Endothelial cell of umbilical vein (primary cell): ENCODE results near the gene GAB2. TPM values are rescaled to one million over a fixed set of nuclear protein-coding genes. Genes with fewer than 3 reads are reported as not detected.

Experiments used
- BruUV-seq: library from RNA; stranded (reverse); fragments of 400-500 nt; replicated peaks from 2 replicates; lab custom pipeline; 2021; lab: Mats Ljungman, UMichigan
- CTCF ChIA-PET: fragments of 300-600, 350-600 bp; sonication (Branson Sonifier 250); formaldehyde crosslinking; loops from one replicate; lab custom pipeline; 2021; ENCODE audit warnings: antibody characterized with exemption, inconsistent platforms; lab: Charles Lee
- POLR2A ChIA-PET: fragments of 300-600, 350-600 bp; sonication (Branson Sonifier 250); formaldehyde crosslinking; loops from one replicate; lab custom pipeline; 2021; ENCODE audit warnings: antibody characterized with exemption, inconsistent platforms; lab: Charles Lee
- DNase-seq: peaks from one replicate; pipeline ENCODE4 v3.0.0-alpha.2; 2011; ENCODE audit warnings: low read depth, low spot score
- FAIRE-seq: peaks from 2 replicates; lab custom pipeline; 2011; peaks lifted over from hg19 to GRCh38; lab: Jason Lieb, UNC
- H2AFZ ChIP-seq: 2 replicates; pipeline ENCODE4 v1.6.0; 2012; ENCODE audit warnings: low read depth, low read length, control low read depth, inconsistent platforms
- H3K27ac ChIP-seq: 2 replicates; pipeline ENCODE4 v1.5.1; 2011; ENCODE audit warnings: low read depth, mild to moderate bottlenecking, control low read depth, low read length, moderate library complexity; ENCODE audit not compliant: insufficient read depth
- H3K27me3 ChIP-seq, 2 experiments: 2 replicates each; pipeline versions ENCODE4 v1.6.0 to v1.6.1; 2011; ENCODE audit warnings: low read length in 2 of 2, mixed read lengths in 1 of 2; ENCODE audit not compliant: control insufficient read depth in 2 of 2, insufficient read depth in 2 of 2
- H3K36me3 ChIP-seq, 2 experiments: 2 replicates in 1 of 2; 3 replicates in 1 of 2; pipeline ENCODE4 v1.5.1; 2011; ENCODE audit warnings: low read length in 2 of 2, mild to moderate bottlenecking in 1 of 2, moderate library complexity in 1 of 2; ENCODE audit not compliant: control insufficient read depth in 2 of 2, insufficient read depth in 2 of 2; ENCODE audit errors: extremely low read depth in 1 of 2
- H3K4me1 ChIP-seq: 3 replicates; pipeline ENCODE4 v1.5.1; 2011; ENCODE audit warnings: mild to moderate bottlenecking, low read length; ENCODE audit not compliant: control insufficient read depth, insufficient read depth; ENCODE audit errors: extremely low read depth
- H3K4me2 ChIP-seq: 2 replicates; pipeline ENCODE4 v1.6.1; 2011; ENCODE audit warnings: low read length, control low read depth, mixed read lengths; ENCODE audit not compliant: insufficient read depth
- H3K4me3 ChIP-seq, 3 experiments: fragments of 200-600 bp in 1 of 3; sonication (generic), shearing (Covaris generic) in 1 of 3; replicated peaks in 1 of 3; 2 replicates each; pipeline ENCODE4 v1.5.1; 2011 to 2016; ENCODE audit warnings: control low read depth in 3 of 3, low read length in 3 of 3, mild to moderate bottlenecking in 2 of 3, inconsistent platforms in 1 of 3, low read depth in 1 of 3, moderate library complexity in 1 of 3; ENCODE audit not compliant: insufficient read depth in 1 of 3
- H3K79me2 ChIP-seq: 2 replicates; pipeline ENCODE4 v1.6.0; 2012; ENCODE audit warnings: low read length, inconsistent platforms; ENCODE audit not compliant: control insufficient read depth, insufficient read depth
- H3K9ac ChIP-seq: replicated peaks from 2 replicates; pipeline ENCODE3; 2011; ENCODE audit warnings: low read length, control low read depth; ENCODE audit not compliant: insufficient read depth; ENCODE audit errors: extremely low read depth
- H3K9me1 ChIP-seq: replicated peaks from 3 replicates; pipeline ENCODE4 v1.6.0; 2011; ENCODE audit warnings: mild to moderate bottlenecking, low read length; ENCODE audit not compliant: control insufficient read depth, insufficient read depth; ENCODE audit errors: extremely low read depth
- H3K9me3 ChIP-seq: replicated peaks from 2 replicates; pipeline ENCODE4 v1.5.1; 2012; ENCODE audit warnings: low read length, inconsistent platforms; ENCODE audit not compliant: control insufficient read depth, insufficient read depth
- H4K20me1 ChIP-seq: replicated peaks from 2 replicates; pipeline ENCODE3; 2011; ENCODE audit warnings: mild to moderate bottlenecking, low read length; ENCODE audit not compliant: control insufficient read depth, insufficient read depth; ENCODE audit errors: extremely low read depth
- EZH2 ChIP-seq: IDR thresholded peaks from 2 replicates; pipeline ENCODE4 v1.6.1; 2012; ENCODE audit warnings: borderline replicate concordance, low read depth, mild to moderate bottlenecking, moderate library complexity, low read length, inconsistent platforms; ENCODE audit not compliant: severe bottlenecking
- JUN ChIP-seq: IDR thresholded peaks from 2 replicates; pipeline ENCODE4 v1.6.1; 2011; ENCODE audit warnings: borderline replicate concordance, low read depth; ENCODE audit not compliant: insufficient read length, insufficient read depth
- MYC ChIP-seq: IDR thresholded peaks from one replicate; pipeline ENCODE4 v1.6.1; 2011; ENCODE audit warnings: mild to moderate bottlenecking, low read depth, low read length
- POLR2A ChIP-seq: IDR thresholded peaks from 2 replicates; pipeline ENCODE4 v1.6.1; 2012; ENCODE audit warnings: low read depth, mild to moderate bottlenecking, control low read depth, low read length
- POLR2AphosphoS5 ChIP-seq: IDR thresholded peaks from 2 replicates; pipeline ENCODE4 v1.6.1; 2012; ENCODE audit warnings: low read depth, mild to moderate bottlenecking, control low read depth, low read length, moderate library complexity; ENCODE audit not compliant: insufficient read depth
- dilution Hi-C: fragments of 300-500 bp; cut with MboI; formaldehyde crosslinking; loops from one replicate; pipeline ENCODE4 v1.15.0; 2019; ENCODE audit warnings: low sequenced_read_pairs; ENCODE audit not compliant: extremely low pct_ligation_motif_present
- intact Hi-C: fragments of 100-400 bp; cut with micrococcal nuclease; formaldehyde crosslinking; loops from one replicate; pipeline ENCODE4 v1.10.0; 2022
- polyA plus RNA-seq, 4 experiments: library from polyadenylated mRNA; depleted of rRNA in 3 of 4; stranded (reverse) in 3 of 4; unstranded in 1 of 4; fragments of >200 nt; gene quantifications; 2 replicates each; pipeline versions ENCODE4 v1.2.1 to v1.2.3, GENCODE V29; 2011 to 2012; ENCODE audit warnings: missing spikeins in 1 of 4
- total RNA-seq: library from RNA; stranded (reverse); gene quantifications from 2 replicates; pipeline ENCODE4 v1.2.3, GENCODE V29; 2021
- TF ChIP-seq, protein P1 (sequence below): IDR thresholded peaks from 2 replicates; pipeline ENCODE4 v1.6.1; 2011; ENCODE audit not compliant: insufficient read depth, insufficient read length

GAB2 gene
- total and polyA plus RNA-seq, 2 donors (not counting 3 experiments of a cell fraction or from before 2014, with no cell fraction given), result 19.6 to 39.6 TPM

DNA sequence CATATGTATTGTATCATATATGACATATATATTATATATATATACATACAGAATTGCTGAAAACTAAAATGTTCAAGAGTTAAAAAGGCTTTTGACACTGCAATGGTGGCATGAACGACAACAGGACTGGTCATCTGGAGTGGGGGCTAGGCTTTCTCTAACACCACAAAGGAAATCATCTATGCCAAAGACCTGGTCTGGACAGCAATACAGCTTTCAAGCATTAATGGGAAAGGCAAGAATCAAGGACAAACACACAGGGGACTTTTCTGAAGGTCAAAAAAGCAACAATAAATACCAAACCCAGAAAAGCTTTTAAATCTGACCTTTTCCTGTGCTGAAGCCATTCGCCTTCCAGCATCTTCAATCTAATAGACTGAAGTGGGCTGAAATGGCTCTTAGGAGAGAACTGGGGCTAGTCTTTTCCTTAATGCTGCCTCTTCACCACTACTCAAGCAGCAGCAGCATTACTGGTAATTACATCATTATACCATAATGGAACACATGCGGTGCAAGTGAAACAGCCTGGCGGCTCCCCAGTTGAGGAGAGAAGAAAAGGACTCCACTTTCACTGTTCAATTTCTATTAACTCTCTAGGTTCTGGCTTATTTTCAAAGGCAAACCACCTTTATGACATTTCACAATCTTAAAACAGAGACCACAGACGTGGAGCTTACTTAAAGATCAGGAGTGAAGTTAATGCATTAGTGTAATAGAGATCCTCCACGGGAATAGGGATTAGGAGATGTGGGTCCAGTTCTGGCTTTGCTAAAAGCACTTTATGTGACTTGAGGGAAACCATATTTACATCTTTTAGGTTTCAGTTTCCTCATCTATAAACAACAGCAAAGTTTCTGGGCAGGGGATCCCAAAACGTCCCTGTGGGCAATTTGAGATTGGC is 63.0 kb downstream of the GAB2 start:
- BruUV-seq, result no TSS peak
- no peaks in the 10 kb centered on the region for H3K9me1 ChIP-seq
- no peak overlapping the region for H3K4me3 ChIP-seq
- no peak overlapping the region for H2AFZ ChIP-seq
- peaks cover 2% of the 10 kb centered on the region for H4K20me1 ChIP-seq
- H3K79me2 ChIP-seq, result peaks cover 58% of the 10 kb centered on the region
- intact Hi-C loops, result loop anchor here (5.0 kb wide), 1 partner anchor 63 kb away; the partner anchor contains the start of gene GAB2
- dilution Hi-C loops, result no loop called here
- CTCF ChIA-PET, result interaction anchor here (0.6 to 1.2 kb wide), 3 partner anchors 10 to 166 kb away, joined by 3 to 4 read pairs (median 3); partner anchors contain the start of gene KCTD21
- H3K9ac ChIP-seq, result no peak overlapping the region
- POLR2A ChIA-PET, result no interaction called here
- H3K4me2 ChIP-seq, result no peak overlapping the region
- FAIRE-seq, result no peak
- H3K27ac ChIP-seq, result no peak overlapping the region
- DNase-seq, result no peak
- no peaks in the 10 kb centered on the region for H3K36me3 ChIP-seq
- H3K4me1 ChIP-seq, result peaks cover 20% of the 10 kb centered on the region
- H3K27me3 ChIP-seq, result no peaks in the 10 kb centered on the region
- TF ChIP-seq JUN (no peak), MYC (no peak), EZH2 (no peak), POLR2A (no peak), POLR2AphosphoS5 (no peak)
- TF ChIP-seq, protein P1, sequence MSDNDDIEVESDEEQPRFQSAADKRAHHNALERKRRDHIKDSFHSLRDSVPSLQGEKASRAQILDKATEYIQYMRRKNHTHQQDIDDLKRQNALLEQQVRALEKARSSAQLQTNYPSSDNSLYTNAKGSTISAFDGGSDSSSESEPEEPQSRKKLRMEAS, result no peak
- H3K9me3 ChIP-seq, result no peaks in the 10 kb centered on the region
